HCT116 (cell line): Measurements from ENCODE around the gene CTNNA1. TPM values are rescaled to one million over a fixed set of nuclear protein-coding genes. Genes with fewer than 3 reads are reported as not detected.

Experiments used
- ATAC-seq: fragments of 200-7000 bp; cut with Tn5 transposase; 2 replicates; pipeline ENCODE4 v1.9.1; 2020; ENCODE audit warnings: mild to moderate bottlenecking, moderate library complexity
- BruUV-seq: library from RNA; stranded (reverse); fragments of 400-500 nt; replicated peaks from 2 replicates; lab custom pipeline; 2021; lab: Mats Ljungman, UMichigan
- CTCF ChIA-PET: fragments of 300-600 bp; sonication (Branson Sonifier 250); formaldehyde crosslinking; loops from one replicate; lab custom pipeline; 2021; ENCODE audit warnings: antibody characterized with exemption; lab: Charles Lee
- POLR2A ChIA-PET: fragments of 300-600, 350-600 bp; sonication (Branson Sonifier 250); formaldehyde crosslinking; loops from one replicate; lab custom pipeline; 2021; ENCODE audit warnings: antibody characterized with exemption; lab: Charles Lee
- RAD21 ChIA-PET, 2 experiments: fragments of 300-600 bp; sonication (Branson Sonifier 250); formaldehyde crosslinking; loops; one replicate each; lab custom pipeline; 2023; ENCODE audit warnings: low total read pairs in 2 of 2; ENCODE audit not compliant: uncharacterized antibody in 2 of 2, unreplicated experiment in 2 of 2, low non-redundant PET in 1 of 2; lab: Charles Lee
- DNase-seq: peaks from one replicate; pipeline ENCODE4 v3.0.0-alpha.2; 2010; ENCODE audit warnings: low read depth, low spot score
- H2AFZ ChIP-seq: fragments of 200-600 bp; shearing (Covaris generic), sonication (generic); 2 replicates; pipeline ENCODE4 v1.6.1; 2017; ENCODE audit warnings: low read depth, mixed run types, mixed read lengths, antibody characterized with exemption, low read length; ENCODE audit not compliant: poor library complexity, severe bottlenecking
- H3K27ac ChIP-seq: 2 replicates; pipeline ENCODE4 v1.5.1; 2012; ENCODE audit warnings: low read depth, low read length
- H3K27me3 ChIP-seq: fragments of 200-600 bp; sonication (generic); 2 replicates; pipeline ENCODE4 v1.6.1; 2016; ENCODE audit warnings: mixed run types, low read length, mixed read lengths; ENCODE audit not compliant: insufficient read depth
- H3K36me3 ChIP-seq, 2 experiments: fragments of 200-500 bp in 1 of 2; fragments of 200-600 bp in 1 of 2; sonication (Bioruptor generic) in 1 of 2; sonication (generic) in 1 of 2; 2 replicates each; pipeline versions ENCODE4 v1.5.1 to v1.6.1; 2014 to 2016; ENCODE audit warnings: low read length in 2 of 2, inconsistent platforms in 1 of 2, mixed read lengths in 1 of 2, mixed run types in 1 of 2; ENCODE audit not compliant: insufficient read depth in 2 of 2, control insufficient read depth in 1 of 2
- H3K4me1 ChIP-seq, 2 experiments: fragments of 200-600 bp in 1 of 2; sonication (generic) in 1 of 2; 2 replicates each; pipeline versions ENCODE4 v1.5.1 to v1.6.1; 2012 to 2017; ENCODE audit warnings: low read length in 2 of 2, inconsistent platforms in 1 of 2, mild to moderate bottlenecking in 1 of 2, mixed read lengths in 1 of 2, mixed run types in 1 of 2, moderate library complexity in 1 of 2; ENCODE audit not compliant: insufficient read depth in 2 of 2, control insufficient read depth in 1 of 2
- H3K4me2 ChIP-seq: fragments of 200-600 bp; sonication (generic); 2 replicates; pipeline ENCODE4 v1.6.1; 2017; ENCODE audit warnings: mixed run types, low read length, mixed read lengths
- H3K4me3 ChIP-seq, 2 experiments: fragments of 200-600 bp in 1 of 2; sonication (generic) in 1 of 2; replicated peaks in 1 of 2; 2 replicates each; pipeline ENCODE4 v1.5.1; 2011 to 2016; ENCODE audit warnings: low read length in 2 of 2, control low read depth in 1 of 2, low read depth in 1 of 2, mild to moderate bottlenecking in 1 of 2, mixed read lengths in 1 of 2, mixed run types in 1 of 2
- H3K79me2 ChIP-seq: fragments of 200-600 bp; sonication (generic); 2 replicates; pipeline ENCODE4 v1.6.1; 2017; ENCODE audit warnings: mild to moderate bottlenecking, mixed run types, low read length, moderate library complexity, mixed read lengths; ENCODE audit not compliant: insufficient read depth
- H3K9ac ChIP-seq: fragments of 200-600 bp; sonication (generic); 2 replicates; pipeline ENCODE4 v1.6.1; 2016; ENCODE audit warnings: low read length, mixed read lengths
- H3K9me2 ChIP-seq: fragments of 200-600 bp; sonication (generic), shearing (Covaris generic); 2 replicates; pipeline ENCODE4 v1.6.1; 2017; ENCODE audit warnings: mixed run types, mild to moderate bottlenecking, moderate library complexity; ENCODE audit not compliant: insufficient read depth
- H3K9me3 ChIP-seq, 2 experiments: fragments of 200-500 bp in 1 of 2; fragments of 200-600 bp in 1 of 2; sonication (Bioruptor generic) in 1 of 2; sonication (generic) in 1 of 2; 2 replicates each; pipeline ENCODE4 v1.6.1; 2014 to 2017; ENCODE audit warnings: low read length in 2 of 2, mixed read lengths in 2 of 2, inconsistent platforms in 1 of 2, low read depth in 1 of 2, mild to moderate bottlenecking in 1 of 2, mixed run types in 1 of 2, moderate library complexity in 1 of 2; ENCODE audit not compliant: control insufficient read depth in 1 of 2, insufficient read depth in 1 of 2
- H4K20me1 ChIP-seq: fragments of 200-600 bp; sonication (generic), shearing (Covaris generic); 2 replicates; pipeline ENCODE4 v1.6.1; 2017; ENCODE audit warnings: mixed run types, mild to moderate bottlenecking, moderate library complexity; ENCODE audit not compliant: insufficient read depth
- CBX3 ChIP-seq: IDR thresholded peaks from 2 replicates; pipeline ENCODE4 v1.6.1; 2012; ENCODE audit warnings: low read depth
- EGR1 ChIP-seq: IDR thresholded peaks from 2 replicates; pipeline ENCODE4 v1.6.1; 2012; ENCODE audit warnings: low read depth
- ELF1 ChIP-seq: IDR thresholded peaks from 2 replicates; pipeline ENCODE4 v1.6.1; 2012; ENCODE audit warnings: low read depth, borderline replicate concordance
- FOSL1 ChIP-seq: IDR thresholded peaks from 2 replicates; pipeline ENCODE4 v1.6.1; 2012; ENCODE audit warnings: low read depth
- JUND ChIP-seq: IDR thresholded peaks from 2 replicates; pipeline ENCODE4 v1.6.1; 2012
- POLR2AphosphoS5 ChIP-seq: IDR thresholded peaks from 2 replicates; pipeline ENCODE4 v1.6.1; 2011; ENCODE audit warnings: mild to moderate bottlenecking, low read depth, low read length, moderate library complexity
- SIN3A ChIP-seq: IDR thresholded peaks from 2 replicates; pipeline ENCODE4 v1.6.1; 2012; ENCODE audit warnings: low read depth
- SP1 ChIP-seq: IDR thresholded peaks from 2 replicates; pipeline ENCODE4 v1.6.1; 2012; ENCODE audit warnings: low read depth
- SRF ChIP-seq: IDR thresholded peaks from 2 replicates; pipeline ENCODE4 v1.6.1; 2012; ENCODE audit warnings: low read depth
- ZFX ChIP-seq: fragments of 450-650 bp; IDR thresholded peaks from 2 replicates; pipeline ENCODE4 v1.6.1; 2017
- intact Hi-C: fragments of 100-400 bp; cut with micrococcal nuclease; formaldehyde crosslinking; loops from 2 replicates; pipeline ENCODE4 v1.10.0; 2022
- total RNA-seq: library from RNA; stranded (reverse); gene quantifications from one replicate; pipeline ENCODE4 v1.2.1, GENCODE V29; 2021; ENCODE audit not compliant: unreplicated experiment
- TF ChIP-seq, protein P1 (sequence below): IDR thresholded peaks from 2 replicates; pipeline ENCODE4 v1.6.1; 2012; ENCODE audit warnings: low read depth
- TF ChIP-seq, protein P2 (sequence below): IDR thresholded peaks from 2 replicates; pipeline ENCODE4 v1.6.1; 2011; ENCODE audit warnings: mild to moderate bottlenecking, low read length, moderate library complexity; ENCODE audit not compliant: insufficient replicate concordance; ENCODE audit errors: extremely low read depth
- TF ChIP-seq, protein P3 (sequence below): IDR thresholded peaks from 2 replicates; pipeline ENCODE4 v1.6.1; 2012
- TF ChIP-seq, protein P4 (sequence below), 3 experiments: fragments of 200-600 bp in 1 of 3; sonication (generic) in 1 of 3; IDR thresholded peaks in 2 of 3; conservative IDR thresholded peaks in 1 of 3; 2 replicates each; pipeline ENCODE4 v1.5.1; 2012 to 2017; ENCODE audit warnings: low read depth in 2 of 3, low read length in 2 of 3, antibody characterized with exemption in 1 of 3, borderline replicate concordance in 1 of 3, control low read depth in 1 of 3, mild to moderate bottlenecking in 1 of 3, mixed read lengths in 1 of 3, mixed run types in 1 of 3, moderate library complexity in 1 of 3; ENCODE audit not compliant: insufficient read depth in 1 of 3

CTNNA1 gene
- total RNA-seq, 1 experiment from 2014 or later: 313 TPM

DNA sequence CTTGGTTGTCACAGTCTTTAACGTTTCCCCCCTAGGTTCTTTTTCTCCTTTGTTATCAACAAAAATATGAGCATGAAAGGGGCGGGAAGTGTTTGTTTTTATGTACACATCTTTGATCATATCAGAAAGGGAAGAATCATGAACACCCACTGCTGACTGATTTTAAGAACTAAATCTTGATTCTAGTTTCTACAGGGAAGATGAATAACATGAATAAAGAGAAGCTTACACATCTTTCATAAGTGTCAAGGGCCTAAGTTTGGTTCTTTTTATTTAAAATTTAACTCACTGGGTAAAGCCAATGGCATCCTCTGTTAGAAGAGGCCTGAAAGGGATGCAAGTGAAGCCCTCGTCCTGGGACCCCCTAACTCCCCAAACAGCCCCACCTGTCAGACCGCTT is 14.8 kb upstream of the CTNNA1 start (continued):
- TF ChIP-seq, protein P1, sequence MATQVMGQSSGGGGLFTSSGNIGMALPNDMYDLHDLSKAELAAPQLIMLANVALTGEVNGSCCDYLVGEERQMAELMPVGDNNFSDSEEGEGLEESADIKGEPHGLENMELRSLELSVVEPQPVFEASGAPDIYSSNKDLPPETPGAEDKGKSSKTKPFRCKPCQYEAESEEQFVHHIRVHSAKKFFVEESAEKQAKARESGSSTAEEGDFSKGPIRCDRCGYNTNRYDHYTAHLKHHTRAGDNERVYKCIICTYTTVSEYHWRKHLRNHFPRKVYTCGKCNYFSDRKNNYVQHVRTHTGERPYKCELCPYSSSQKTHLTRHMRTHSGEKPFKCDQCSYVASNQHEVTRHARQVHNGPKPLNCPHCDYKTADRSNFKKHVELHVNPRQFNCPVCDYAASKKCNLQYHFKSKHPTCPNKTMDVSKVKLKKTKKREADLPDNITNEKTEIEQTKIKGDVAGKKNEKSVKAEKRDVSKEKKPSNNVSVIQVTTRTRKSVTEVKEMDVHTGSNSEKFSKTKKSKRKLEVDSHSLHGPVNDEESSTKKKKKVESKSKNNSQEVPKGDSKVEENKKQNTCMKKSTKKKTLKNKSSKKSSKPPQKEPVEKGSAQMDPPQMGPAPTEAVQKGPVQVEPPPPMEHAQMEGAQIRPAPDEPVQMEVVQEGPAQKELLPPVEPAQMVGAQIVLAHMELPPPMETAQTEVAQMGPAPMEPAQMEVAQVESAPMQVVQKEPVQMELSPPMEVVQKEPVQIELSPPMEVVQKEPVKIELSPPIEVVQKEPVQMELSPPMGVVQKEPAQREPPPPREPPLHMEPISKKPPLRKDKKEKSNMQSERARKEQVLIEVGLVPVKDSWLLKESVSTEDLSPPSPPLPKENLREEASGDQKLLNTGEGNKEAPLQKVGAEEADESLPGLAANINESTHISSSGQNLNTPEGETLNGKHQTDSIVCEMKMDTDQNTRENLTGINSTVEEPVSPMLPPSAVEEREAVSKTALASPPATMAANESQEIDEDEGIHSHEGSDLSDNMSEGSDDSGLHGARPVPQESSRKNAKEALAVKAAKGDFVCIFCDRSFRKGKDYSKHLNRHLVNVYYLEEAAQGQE: no peak
- TF ChIP-seq CBX3: no peak
- TF ChIP-seq SP1: no peak
- no peak for TF ChIP-seq POLR2AphosphoS5
- TF ChIP-seq SIN3A: no peak
- no peak for TF ChIP-seq SRF
- TF ChIP-seq, all 23 proteins: peak for 0

DNA sequence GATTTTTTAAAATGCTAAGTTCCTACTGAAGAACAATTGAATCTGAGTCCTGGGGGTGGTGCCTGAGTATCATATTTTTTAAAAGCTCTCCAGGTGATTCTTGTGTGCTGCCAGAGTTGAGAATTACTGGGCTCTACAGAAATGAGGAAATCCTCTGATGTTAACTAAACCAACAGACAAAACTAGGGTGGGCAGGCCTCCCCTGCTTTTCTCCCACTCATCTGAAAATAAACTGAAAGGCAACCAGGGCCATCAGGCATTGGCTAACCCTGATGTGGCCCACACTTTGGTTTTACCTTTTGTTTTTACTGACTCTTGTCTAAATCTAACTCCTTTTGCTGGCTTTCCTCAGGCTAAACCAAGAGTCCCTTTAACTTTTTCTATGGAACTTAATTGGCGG is 13.3 kb upstream of the CTNNA1 start:
- no TSS peak for BruUV-seq
- no peaks in the 10 kb centered on the region for H3K9me2 ChIP-seq
- no peak overlapping the region for H3K9ac ChIP-seq
- no peak overlapping the region for H3K4me2 ChIP-seq
- no peak overlapping the region for H2AFZ ChIP-seq
- ATAC-seq: no peak
- H3K27me3 ChIP-seq: no peaks in the 10 kb centered on the region
- H3K9me3 ChIP-seq: no peaks in the 10 kb centered on the region
- peaks cover 13 to 27% of the 10 kb centered on the region in 2 experiments for H3K4me1 ChIP-seq
- no peak for DNase-seq
- intact Hi-C loops: loop anchor here (10.0 kb wide), 1 partner anchor 55 kb away; no protein-coding TSS in a partner anchor
- H3K4me3 ChIP-seq: no peak overlapping the region
- H4K20me1 ChIP-seq: no peaks in the 10 kb centered on the region
- ChIA-PET CTCF (interaction anchor here (0.9 kb wide), 1 partner anchor 15 kb away, joined by 3 read pairs; no protein-coding TSS in a partner anchor), POLR2A (no interaction called here)
- TF ChIP-seq ELF1 (no peak), FOSL1 (no peak), CBX3 (no peak), ZFX (no peak), EGR1 (no peak), JUND (no peak)
- TF ChIP-seq, protein P2, sequence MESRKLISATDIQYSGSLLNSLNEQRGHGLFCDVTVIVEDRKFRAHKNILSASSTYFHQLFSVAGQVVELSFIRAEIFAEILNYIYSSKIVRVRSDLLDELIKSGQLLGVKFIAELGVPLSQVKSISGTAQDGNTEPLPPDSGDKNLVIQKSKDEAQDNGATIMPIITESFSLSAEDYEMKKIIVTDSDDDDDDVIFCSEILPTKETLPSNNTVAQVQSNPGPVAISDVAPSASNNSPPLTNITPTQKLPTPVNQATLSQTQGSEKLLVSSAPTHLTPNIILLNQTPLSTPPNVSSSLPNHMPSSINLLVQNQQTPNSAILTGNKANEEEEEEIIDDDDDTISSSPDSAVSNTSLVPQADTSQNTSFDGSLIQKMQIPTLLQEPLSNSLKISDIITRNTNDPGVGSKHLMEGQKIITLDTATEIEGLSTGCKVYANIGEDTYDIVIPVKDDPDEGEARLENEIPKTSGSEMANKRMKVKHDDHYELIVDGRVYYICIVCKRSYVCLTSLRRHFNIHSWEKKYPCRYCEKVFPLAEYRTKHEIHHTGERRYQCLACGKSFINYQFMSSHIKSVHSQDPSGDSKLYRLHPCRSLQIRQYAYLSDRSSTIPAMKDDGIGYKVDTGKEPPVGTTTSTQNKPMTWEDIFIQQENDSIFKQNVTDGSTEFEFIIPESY: no peak
- TF ChIP-seq, protein P3, sequence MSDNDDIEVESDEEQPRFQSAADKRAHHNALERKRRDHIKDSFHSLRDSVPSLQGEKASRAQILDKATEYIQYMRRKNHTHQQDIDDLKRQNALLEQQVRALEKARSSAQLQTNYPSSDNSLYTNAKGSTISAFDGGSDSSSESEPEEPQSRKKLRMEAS: no peak
- TF ChIP-seq, protein P4, sequence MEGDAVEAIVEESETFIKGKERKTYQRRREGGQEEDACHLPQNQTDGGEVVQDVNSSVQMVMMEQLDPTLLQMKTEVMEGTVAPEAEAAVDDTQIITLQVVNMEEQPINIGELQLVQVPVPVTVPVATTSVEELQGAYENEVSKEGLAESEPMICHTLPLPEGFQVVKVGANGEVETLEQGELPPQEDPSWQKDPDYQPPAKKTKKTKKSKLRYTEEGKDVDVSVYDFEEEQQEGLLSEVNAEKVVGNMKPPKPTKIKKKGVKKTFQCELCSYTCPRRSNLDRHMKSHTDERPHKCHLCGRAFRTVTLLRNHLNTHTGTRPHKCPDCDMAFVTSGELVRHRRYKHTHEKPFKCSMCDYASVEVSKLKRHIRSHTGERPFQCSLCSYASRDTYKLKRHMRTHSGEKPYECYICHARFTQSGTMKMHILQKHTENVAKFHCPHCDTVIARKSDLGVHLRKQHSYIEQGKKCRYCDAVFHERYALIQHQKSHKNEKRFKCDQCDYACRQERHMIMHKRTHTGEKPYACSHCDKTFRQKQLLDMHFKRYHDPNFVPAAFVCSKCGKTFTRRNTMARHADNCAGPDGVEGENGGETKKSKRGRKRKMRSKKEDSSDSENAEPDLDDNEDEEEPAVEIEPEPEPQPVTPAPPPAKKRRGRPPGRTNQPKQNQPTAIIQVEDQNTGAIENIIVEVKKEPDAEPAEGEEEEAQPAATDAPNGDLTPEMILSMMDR (IDR thresholded peaks at IDR 0.05 in 2 of 3, conservative IDR thresholded peaks at IDR 0.05 in 1 of 3; ENCODE audit: borderline replicate concordance in 1 of 3, insufficient read depth in 1 of 3, low read depth in 2 of 3, low read length in 2 of 3): no peak
- TF ChIP-seq, protein P1: no peak
- TF ChIP-seq, all 23 proteins: peak for 0
- Histone ChIP-seq H3K36me3 (no peaks in the 10 kb centered on the region), H3K79me2 (no peaks in the 10 kb centered on the region), H3K27ac (no peak overlapping the region)
- RAD21 ChIA-PET: no interaction called here
